Thoracic aorta (tissue), 2 donors: ENCODE data around the gene CRYBG2. TPM values are rescaled to one million over a fixed set of nuclear protein-coding genes. Genes with fewer than 3 reads are reported as not detected.

ENCODE experiments used
- ATAC-seq: fragments of 150-250 bp; one replicate; pipeline ENCODE4 v1.8.0; 2017; ENCODE audit warnings: low read depth; ENCODE audit not compliant: insufficient number of reproducible peaks, low FRiP score
- DNase-seq: peaks from one replicate; pipeline ENCODE4 v3.0.0-alpha.2; 2020; ENCODE audit warnings: low spot score
- H3K27ac ChIP-seq, 2 donors: fragments of 200-600 bp; sonication (generic); 1 replicate in 1 of 2; 2 replicates in 1 of 2; pipeline ENCODE4 v1.5.1; 2016; ENCODE audit warnings: mild to moderate bottlenecking in 2 of 2, moderate library complexity in 2 of 2
- H3K27me3 ChIP-seq: fragments of 200-600 bp; sonication (generic); replicated peaks from 2 replicates; pipeline ENCODE4 v1.6.0; 2016; ENCODE audit warnings: mild to moderate bottlenecking; ENCODE audit not compliant: insufficient read depth
- H3K36me3 ChIP-seq: fragments of 200-600 bp; sonication (generic); one replicate; pipeline ENCODE4 v1.5.1; 2016
- H3K4me1 ChIP-seq, 2 donors: fragments of 200-600 bp; sonication (generic); 1 replicate in 1 of 2; 2 replicates in 1 of 2; pipeline versions ENCODE4 v1.5.1 to v1.6.0; 2016; ENCODE audit warnings: low read depth in 2 of 2, mild to moderate bottlenecking in 1 of 2; ENCODE audit not compliant: control insufficient read depth in 1 of 2
- H3K4me3 ChIP-seq: fragments of 200-600 bp; sonication (generic); 2 replicates; pipeline ENCODE4 v1.5.1; 2016; ENCODE audit warnings: mild to moderate bottlenecking
- H3K9me3 ChIP-seq: fragments of 200-600 bp; sonication (generic); 2 replicates; pipeline ENCODE4 v1.5.1; 2016
- total RNA-seq, 2 donors: library from RNA; depleted of rRNA; stranded (reverse); fragments of >200 nt; gene quantifications; one replicate each; pipeline versions ENCODE4 v1.1.0 to v1.2.3, GENCODE V29; 2016
- TF ChIP-seq, protein P1 (sequence below): fragments of 200-600 bp; sonication (generic); IDR thresholded peaks from one replicate; pipeline ENCODE4 v1.5.1; 2019; ENCODE audit warnings: antibody characterized with exemption

Gene CRYBG2
- total RNA-seq, 2 donors from 2014 or later: not detected

DNA sequence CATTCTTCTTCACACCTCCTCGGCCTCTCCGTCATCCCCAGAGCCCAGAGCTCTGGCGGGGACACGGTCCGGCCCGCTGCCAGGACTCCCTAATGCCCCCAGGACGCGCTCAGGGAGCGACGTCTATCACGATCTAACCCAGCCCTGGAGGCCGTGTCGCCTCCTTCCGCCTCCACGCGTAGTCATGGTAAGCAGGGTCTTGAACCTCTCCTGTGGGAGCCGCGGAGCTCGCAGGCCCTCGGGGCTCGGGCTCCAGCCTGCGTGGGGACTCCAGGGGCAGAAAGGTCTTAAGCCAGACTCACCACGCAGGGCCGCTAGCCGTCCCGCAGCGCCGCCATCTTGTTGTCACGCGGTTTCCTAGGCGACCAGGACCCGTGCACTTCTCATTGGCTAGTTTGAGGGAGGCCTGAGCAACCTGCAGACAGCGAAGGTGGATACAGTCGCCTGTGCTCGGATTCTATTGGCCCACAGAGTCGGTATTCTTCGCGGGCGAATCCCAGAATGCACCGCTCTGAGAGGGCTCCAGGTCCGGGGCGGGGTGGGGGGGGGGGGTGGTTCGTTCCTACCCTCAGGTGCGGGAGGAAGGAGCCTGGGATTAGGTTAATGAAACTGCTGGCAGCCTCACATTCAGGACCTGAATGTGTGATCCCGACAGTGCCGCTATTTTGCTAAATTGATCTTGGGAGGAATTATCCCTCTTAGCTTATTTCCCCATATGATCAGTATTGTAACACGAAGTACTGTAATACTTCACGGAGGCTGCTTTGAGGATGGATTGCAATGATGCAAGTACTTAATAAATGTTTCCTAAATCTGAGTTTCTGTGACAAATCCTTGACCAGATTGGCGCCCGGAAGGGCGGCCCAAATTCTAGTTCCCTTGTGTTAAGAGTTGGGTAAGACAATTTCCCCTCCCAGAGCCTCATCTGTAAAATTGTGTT, 47.4 kb downstream of the CRYBG2 start, which contains the start of gene UBXN11:
UBXN11 (minus strand) TSS at position 347 of the 940 bp plus-strand sequence. CDS start 3,753 bp downstream, outside the sequence.
- Histone ChIP-seq H3K27me3 (no peaks in the 10 kb centered on the region), H3K9me3 (no peaks in the 10 kb centered on the region), H3K4me3 (peak within 1 kb of the TSS; percentile 80), H3K36me3 (no peaks in the 10 kb centered on the region), H3K27ac (peak within 1 kb of the TSS; percentile 34 to 45), H3K4me1 (peaks cover 7 to 12% of the 10 kb centered on the region in 2 donors)
- DNase-seq (peak; percentile 80), ATAC-seq (peak; percentile 76)
- TF ChIP-seq, protein P1, sequence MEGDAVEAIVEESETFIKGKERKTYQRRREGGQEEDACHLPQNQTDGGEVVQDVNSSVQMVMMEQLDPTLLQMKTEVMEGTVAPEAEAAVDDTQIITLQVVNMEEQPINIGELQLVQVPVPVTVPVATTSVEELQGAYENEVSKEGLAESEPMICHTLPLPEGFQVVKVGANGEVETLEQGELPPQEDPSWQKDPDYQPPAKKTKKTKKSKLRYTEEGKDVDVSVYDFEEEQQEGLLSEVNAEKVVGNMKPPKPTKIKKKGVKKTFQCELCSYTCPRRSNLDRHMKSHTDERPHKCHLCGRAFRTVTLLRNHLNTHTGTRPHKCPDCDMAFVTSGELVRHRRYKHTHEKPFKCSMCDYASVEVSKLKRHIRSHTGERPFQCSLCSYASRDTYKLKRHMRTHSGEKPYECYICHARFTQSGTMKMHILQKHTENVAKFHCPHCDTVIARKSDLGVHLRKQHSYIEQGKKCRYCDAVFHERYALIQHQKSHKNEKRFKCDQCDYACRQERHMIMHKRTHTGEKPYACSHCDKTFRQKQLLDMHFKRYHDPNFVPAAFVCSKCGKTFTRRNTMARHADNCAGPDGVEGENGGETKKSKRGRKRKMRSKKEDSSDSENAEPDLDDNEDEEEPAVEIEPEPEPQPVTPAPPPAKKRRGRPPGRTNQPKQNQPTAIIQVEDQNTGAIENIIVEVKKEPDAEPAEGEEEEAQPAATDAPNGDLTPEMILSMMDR: no peak

DNA sequence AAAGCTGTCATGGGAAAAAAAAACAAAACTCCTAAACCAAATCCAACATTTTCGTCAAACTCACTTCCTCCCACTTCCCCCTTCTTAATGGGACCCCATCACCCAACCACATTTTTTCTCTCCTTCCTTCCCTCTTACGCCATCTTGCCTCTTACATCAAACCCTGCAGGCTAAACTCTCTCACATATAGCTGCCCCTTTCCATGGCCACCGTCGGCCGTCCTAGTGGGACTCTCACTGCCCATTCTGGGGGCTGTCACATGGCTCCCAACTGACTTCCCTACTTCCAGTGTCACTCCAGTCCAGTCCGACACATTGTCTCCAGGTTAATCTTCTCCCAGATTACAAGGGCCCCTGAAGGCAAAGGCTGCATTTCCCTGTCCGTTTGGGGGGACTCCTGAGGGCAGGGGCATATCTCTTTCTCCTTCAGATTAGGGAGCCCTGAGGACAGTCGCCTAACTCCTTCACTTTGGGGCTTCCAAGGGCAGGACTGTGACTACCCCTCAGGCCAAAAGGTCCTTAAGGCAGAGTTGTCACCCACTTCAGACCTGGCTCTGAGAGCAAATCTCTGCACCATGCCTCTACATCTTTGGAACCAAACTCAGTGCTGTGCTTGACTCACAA, 48.2 kb downstream of the CRYBG2 start:
- H3K27ac ChIP-seq: peak overlapping the region; percentile 34 to 45
- peak overlapping the region; percentile 80 for H3K4me3 ChIP-seq
- H3K4me1 ChIP-seq: peaks cover 7 to 12% of the 10 kb centered on the region in 2 donors
- no peaks in the 10 kb centered on the region for H3K9me3 ChIP-seq
- no peaks in the 10 kb centered on the region for H3K27me3 ChIP-seq
- H3K36me3 ChIP-seq: peaks cover 2% of the 10 kb centered on the region
- TF ChIP-seq, protein P1: no peak
- DNase-seq: no peak
- no peak for ATAC-seq

DNA sequence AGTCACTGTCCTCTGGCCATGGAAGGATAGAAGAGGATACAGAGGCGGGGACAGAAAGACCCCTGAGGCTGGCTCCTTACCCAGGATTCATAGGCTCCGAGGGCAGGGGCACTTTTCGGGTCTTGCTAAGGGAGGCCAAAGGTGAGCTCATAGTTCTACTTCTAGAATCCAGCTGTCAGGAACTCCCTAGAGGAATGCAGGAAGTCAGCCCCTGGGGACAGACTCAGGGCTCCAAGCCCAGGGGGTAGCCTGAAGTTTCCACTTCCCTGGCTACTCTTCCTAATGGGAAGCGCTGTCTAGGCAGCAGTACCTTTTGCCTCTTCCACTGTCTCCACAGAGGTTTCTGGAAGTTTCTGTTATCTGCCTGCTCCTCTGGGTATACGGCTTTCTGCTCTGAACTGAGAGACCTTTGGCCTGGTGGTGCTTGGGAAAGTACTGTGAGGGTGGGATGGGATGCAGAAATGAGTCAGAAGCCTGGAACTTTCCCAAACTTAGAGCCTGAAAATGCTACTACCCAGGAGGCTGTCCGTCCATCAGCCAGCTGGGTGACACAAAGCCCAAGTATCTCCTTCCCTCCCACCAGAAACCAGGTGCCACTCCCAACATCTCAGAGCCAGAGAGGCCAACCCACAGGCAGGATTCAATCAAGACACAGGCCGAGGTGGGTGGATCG, 51.1 kb downstream of the CRYBG2 start:
- Histone ChIP-seq H3K4me1 (peaks cover 7 to 12% of the 10 kb centered on the region in 2 donors), H3K27me3 (no peaks in the 10 kb centered on the region), H3K4me3 (no peak overlapping the region), H3K36me3 (peaks cover 2% of the 10 kb centered on the region), H3K27ac (no peak overlapping the region), H3K9me3 (no peaks in the 10 kb centered on the region)
- DNase-seq (no peak), ATAC-seq (no peak)
- TF ChIP-seq, protein P1: no peak

DNA sequence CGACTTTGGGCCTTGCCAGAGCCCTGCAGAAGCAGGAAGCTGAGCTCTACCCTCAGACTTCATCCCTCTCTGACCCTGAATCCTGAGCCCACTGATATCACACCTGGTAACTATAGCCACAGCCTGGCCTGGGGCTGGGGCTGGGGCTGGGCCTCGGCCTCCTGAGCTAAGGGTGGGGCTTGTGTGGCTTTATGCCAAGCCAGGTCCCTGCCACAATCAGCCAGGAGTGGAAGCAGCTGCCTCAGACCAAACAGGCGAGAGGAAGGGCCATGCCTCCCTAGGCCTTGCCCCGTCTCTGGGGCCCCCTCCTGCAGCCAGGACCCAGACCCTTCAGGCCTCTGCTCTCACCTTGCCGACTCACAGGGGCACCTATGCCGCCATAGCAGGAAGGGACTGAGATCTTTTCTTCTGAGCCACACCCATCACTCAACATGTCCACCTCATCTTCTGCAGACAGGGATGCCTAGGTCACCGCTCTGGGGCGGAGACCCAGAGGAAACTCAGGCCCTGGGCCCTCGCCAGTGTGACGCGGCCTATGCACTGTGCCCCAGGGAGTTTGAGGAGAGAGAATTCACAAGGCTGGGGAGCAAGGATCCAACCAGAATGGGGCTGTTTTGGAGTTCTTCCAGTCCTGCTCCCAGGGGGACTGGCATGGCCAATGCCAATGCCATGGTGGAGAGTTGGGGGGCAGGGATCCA, 53.2 kb downstream of the CRYBG2 start:
- TF ChIP-seq, protein P1: no peak

More for the DNA sequence above, 53.2 kb downstream of the CRYBG2 start:
- DNase-seq: no peak
- no peak overlapping the region for H3K27ac ChIP-seq
- H3K4me3 ChIP-seq: no peak overlapping the region
- H3K4me1 ChIP-seq: peaks cover 2% of the 10 kb centered on the region in 2 donors
- no peak for ATAC-seq
- H3K36me3 ChIP-seq: peaks cover 2% of the 10 kb centered on the region
- no peaks in the 10 kb centered on the region for H3K27me3 ChIP-seq
- no peaks in the 10 kb centered on the region for H3K9me3 ChIP-seq
